Lower leg skin (tissue), 3 donors: ENCODE data around the gene PLA2G4A.

Experiments used
- POLR2A ChIP-seq, 2 donors: fragments of 450-650 bp; IDR thresholded peaks; one replicate each; pipeline ENCODE4 v1.6.1; 2016 to 2017; ENCODE audit warnings: antibody characterized with exemption in 2 of 2, mild to moderate bottlenecking in 1 of 2, moderate library complexity in 1 of 2
- TF ChIP-seq, protein P1 (sequence below), 3 donors: fragments of 450-650 bp; IDR thresholded peaks; one replicate each; pipeline ENCODE4 v1.5.1; 2016; ENCODE audit warnings: antibody characterized with exemption in 3 of 3, mild to moderate bottlenecking in 3 of 3, moderate library complexity in 2 of 3

DNA sequence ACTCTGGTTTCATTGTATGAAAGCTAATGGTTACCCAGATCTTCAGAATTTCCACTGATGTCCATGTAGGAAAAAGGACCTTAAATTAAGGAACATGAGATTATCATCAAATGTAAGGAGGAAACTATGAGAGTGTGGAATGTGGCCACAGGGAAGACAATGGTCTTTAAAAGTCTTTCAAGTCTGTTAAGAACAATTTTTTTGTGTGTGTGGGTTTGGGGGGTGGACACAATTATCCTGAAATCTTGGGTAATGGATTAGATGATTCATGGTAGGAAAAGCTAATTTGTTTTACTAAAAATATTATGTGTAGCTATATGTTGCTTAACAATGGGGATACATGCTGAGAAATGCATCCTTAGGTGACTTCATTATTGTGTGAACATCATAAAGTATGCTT, 72.9 kb downstream of the PLA2G4A start:
- TF ChIP-seq, protein P1, sequence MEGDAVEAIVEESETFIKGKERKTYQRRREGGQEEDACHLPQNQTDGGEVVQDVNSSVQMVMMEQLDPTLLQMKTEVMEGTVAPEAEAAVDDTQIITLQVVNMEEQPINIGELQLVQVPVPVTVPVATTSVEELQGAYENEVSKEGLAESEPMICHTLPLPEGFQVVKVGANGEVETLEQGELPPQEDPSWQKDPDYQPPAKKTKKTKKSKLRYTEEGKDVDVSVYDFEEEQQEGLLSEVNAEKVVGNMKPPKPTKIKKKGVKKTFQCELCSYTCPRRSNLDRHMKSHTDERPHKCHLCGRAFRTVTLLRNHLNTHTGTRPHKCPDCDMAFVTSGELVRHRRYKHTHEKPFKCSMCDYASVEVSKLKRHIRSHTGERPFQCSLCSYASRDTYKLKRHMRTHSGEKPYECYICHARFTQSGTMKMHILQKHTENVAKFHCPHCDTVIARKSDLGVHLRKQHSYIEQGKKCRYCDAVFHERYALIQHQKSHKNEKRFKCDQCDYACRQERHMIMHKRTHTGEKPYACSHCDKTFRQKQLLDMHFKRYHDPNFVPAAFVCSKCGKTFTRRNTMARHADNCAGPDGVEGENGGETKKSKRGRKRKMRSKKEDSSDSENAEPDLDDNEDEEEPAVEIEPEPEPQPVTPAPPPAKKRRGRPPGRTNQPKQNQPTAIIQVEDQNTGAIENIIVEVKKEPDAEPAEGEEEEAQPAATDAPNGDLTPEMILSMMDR (IDR thresholded peaks at IDR 0.05): no peak
- no peak for TF ChIP-seq POLR2A (IDR thresholded peaks at IDR 0.05)
